Loucy (cell line): ENCODE data around the gene DGUOK.

Source experiments
- H2AFZ ChIP-seq: fragments of 200-600 bp; sonication (generic); 2 replicates; pipeline ENCODE4 v1.6.0; 2016; ENCODE audit warnings: antibody characterized with exemption, mild to moderate bottlenecking, low read length, moderate library complexity
- H3F3A ChIP-seq: fragments of 200-600 bp; 2 replicates; pipeline ENCODE4 v1.6.0; 2016; ENCODE audit warnings: antibody characterized with exemption, low read depth, mild to moderate bottlenecking
- H3K27me3 ChIP-seq: fragments of 200-600 bp; sonication (generic); 2 replicates; pipeline ENCODE4 v1.6.1; 2014; ENCODE audit warnings: low read length, mild to moderate bottlenecking; ENCODE audit not compliant: insufficient read depth, poor library complexity, severe bottlenecking
- H3K36me3 ChIP-seq: fragments of 200-600 bp; sonication (generic); 2 replicates; pipeline ENCODE4 v1.6.1; 2016; ENCODE audit warnings: low read length; ENCODE audit not compliant: insufficient read depth
- H3K4me1 ChIP-seq: fragments of 200-600 bp; sonication (generic); 2 replicates; pipeline ENCODE4 v1.5.1; 2014; ENCODE audit warnings: low read length, mild to moderate bottlenecking; ENCODE audit not compliant: insufficient read depth, poor library complexity, severe bottlenecking
- H3K4me2 ChIP-seq: fragments of 200-600 bp; sonication (generic); 2 replicates; pipeline ENCODE4 v1.6.0; 2014; ENCODE audit warnings: antibody characterized with exemption, low read length, low read depth, mild to moderate bottlenecking; ENCODE audit not compliant: poor library complexity, severe bottlenecking
- H3K4me3 ChIP-seq: fragments of 200-600 bp; sonication (generic); 2 replicates; pipeline ENCODE4 v1.5.1; 2014; ENCODE audit warnings: low read length, mild to moderate bottlenecking, mixed read lengths; ENCODE audit not compliant: poor library complexity, severe bottlenecking
- H3K79me2 ChIP-seq: fragments of 200-600 bp; sonication (generic); 2 replicates; pipeline ENCODE4 v1.6.1; 2014; ENCODE audit warnings: low read length; ENCODE audit not compliant: insufficient read depth
- H3K9ac ChIP-seq: fragments of 200-600 bp; sonication (generic); 2 replicates; pipeline ENCODE4 v1.6.0; 2014; ENCODE audit warnings: mild to moderate bottlenecking, low read depth, low read length, moderate library complexity; ENCODE audit not compliant: poor library complexity, severe bottlenecking
- H3K9me2 ChIP-seq: fragments of 200-600 bp; sonication (generic); replicated peaks from 2 replicates; pipeline ENCODE4 v1.6.1; 2016; ENCODE audit warnings: low read depth, low read length, mixed read lengths
- H3K9me3 ChIP-seq: fragments of 200-600 bp; sonication (generic); 2 replicates; pipeline ENCODE4 v1.6.1; 2014; ENCODE audit warnings: mild to moderate bottlenecking, antibody characterized with exemption, low read length, low read depth; ENCODE audit not compliant: insufficient read depth
- H4K20me1 ChIP-seq: fragments of 200-600 bp; sonication (generic); 2 replicates; pipeline ENCODE4 v1.6.0; 2014; ENCODE audit warnings: antibody characterized with exemption, low read length, mild to moderate bottlenecking; ENCODE audit not compliant: insufficient read depth, poor library complexity, severe bottlenecking
- CTCF ChIP-seq: fragments of 200-600 bp; sonication (generic); conservative IDR thresholded peaks from 2 replicates; pipeline ENCODE4 v1.5.1; 2014; ENCODE audit warnings: mild to moderate bottlenecking, antibody characterized with exemption, low read length
- EZH2phosphoT487 ChIP-seq: fragments of 200-600 bp; IDR thresholded peaks from 2 replicates; pipeline ENCODE4 v1.6.1; 2018; ENCODE audit warnings: antibody characterized with exemption, mild to moderate bottlenecking, moderate library complexity, borderline replicate concordance

The DGUOK gene

GRCh38 chr2:73908689-73909652 lies 17.7 kb upstream of the DGUOK start:
- H3K9me2 ChIP-seq: no peaks in the 10 kb centered on the region
- H2AFZ ChIP-seq: no peak overlapping the region
- H3K4me2 ChIP-seq: no peak overlapping the region
- no peaks in the 10 kb centered on the region for H3K27me3 ChIP-seq
- H3K9me3 ChIP-seq: no peaks in the 10 kb centered on the region
- H3K4me3 ChIP-seq: no peak overlapping the region
- no peaks in the 10 kb centered on the region for H4K20me1 ChIP-seq
- H3K9ac ChIP-seq: no peak overlapping the region
- peaks cover 3% of the 10 kb centered on the region for H3K4me1 ChIP-seq
- no peaks in the 10 kb centered on the region for H3K36me3 ChIP-seq
- no peaks in the 10 kb centered on the region for H3F3A ChIP-seq
- TF ChIP-seq CTCF (no peak), EZH2phosphoT487 (no peak)
- H3K79me2 ChIP-seq: no peaks in the 10 kb centered on the region

- H3K27me3 ChIP-seq: no peaks in the 10 kb centered on the region
- no peak overlapping the region for H3K4me3 ChIP-seq
- no peak overlapping the region for H3K9ac ChIP-seq
- no peak overlapping the region for H2AFZ ChIP-seq
- H3K9me2 ChIP-seq: no peaks in the 10 kb centered on the region
- H3K4me1 ChIP-seq: peaks cover 3% of the 10 kb centered on the region
- TF ChIP-seq EZH2phosphoT487: no peak
- no peak for TF ChIP-seq CTCF
- H3F3A ChIP-seq: no peaks in the 10 kb centered on the region
- no peak overlapping the region for H3K4me2 ChIP-seq
- no peaks in the 10 kb centered on the region for H3K79me2 ChIP-seq
- no peaks in the 10 kb centered on the region for H3K36me3 ChIP-seq
- H3K9me3 ChIP-seq: no peaks in the 10 kb centered on the region
- no peaks in the 10 kb centered on the region for H4K20me1 ChIP-seq
These were observed 15.7 kb upstream of the DGUOK start for GRCh38 chr2:73910873-73911547.

- Histone ChIP-seq H3K9me3 (no peaks in the 10 kb centered on the region), H3K4me2 (no peak overlapping the region), H3K4me3 (no peak overlapping the region), H4K20me1 (no peaks in the 10 kb centered on the region), H3K27me3 (no peaks in the 10 kb centered on the region), H3K4me1 (peaks cover 3% of the 10 kb centered on the region), H3K9ac (no peak overlapping the region), H3F3A (no peaks in the 10 kb centered on the region), H2AFZ (no peak overlapping the region), H3K36me3 (no peaks in the 10 kb centered on the region), H3K9me2 (no peaks in the 10 kb centered on the region), H3K79me2 (no peaks in the 10 kb centered on the region)
- TF ChIP-seq CTCF (no peak), EZH2phosphoT487 (no peak)
These were observed 15.0 kb upstream of the DGUOK start for GRCh38 chr2:73911548-73912208.
